ENCODE data around the gene PCLO. TPM values are rescaled to one million over a fixed set of nuclear protein-coding genes. Genes with fewer than 3 reads are reported as not detected.
A peak's percentile ranks its signal among the peaks of the same experiment; 100 is the strongest.

Gene PCLO
- total and polyA plus RNA-seq, 5 donors from 2014 or later = not detected

GRCh38 chr7:82816272-82816671, 346.4 kb downstream of the PCLO start:
- Mint-ChIP-seq H3K4me1 (no peaks in the 10 kb centered on the region), H3K36me3 (no peaks in the 10 kb centered on the region), H3K27me3 (no peaks in the 10 kb centered on the region), H3K27ac (no peak overlapping the region), H3K9me3 (peaks cover 0 to 7% (median 3%) of the 10 kb centered on the region in 7 donors), H3K4me3 (no peak overlapping the region)
- no peaks in the 10 kb centered on the region for H3K36me3 ChIP-seq (ENCODE audit: control insufficient read depth, insufficient read depth, low read length)
- ATAC-seq (ENCODE audit: low read depth in 2 of 2) (no peak), DNase-seq (no peak)
- no peaks in the 10 kb centered on the region for H3K9me3 ChIP-seq (ENCODE audit: control insufficient read depth in 2 of 2, low read length in 2 of 2)
- H3K4me1 ChIP-seq (ENCODE audit: control insufficient read depth, insufficient read depth, low read length, poor library complexity, severe bottlenecking) = no peaks in the 10 kb centered on the region
- H3K4me3 ChIP-seq (ENCODE audit: low read depth, low read length) = no peak overlapping the region
- H3K27ac ChIP-seq (ENCODE audit: insufficient read depth, low read length, poor library complexity, severe bottlenecking) = no peak overlapping the region
- no peaks in the 10 kb centered on the region for H3K27me3 ChIP-seq (ENCODE audit: control insufficient read depth, insufficient read depth, low read length)

- DNase-seq (peak in 1 of 3 donors; percentile 4), ATAC-seq (ENCODE audit: low read depth in 2 of 2) (no peak)
- H3K9me3 ChIP-seq (ENCODE audit: control insufficient read depth in 2 of 2, low read length in 2 of 2) = no peaks in the 10 kb centered on the region
- H3K27ac Mint-ChIP-seq = no peak overlapping the region
- H3K4me3 ChIP-seq (ENCODE audit: low read depth, low read length) = no peak overlapping the region
- no peak overlapping the region for H3K27ac ChIP-seq (ENCODE audit: insufficient read depth, low read length, poor library complexity, severe bottlenecking)
- no peaks in the 10 kb centered on the region for H3K9me3 Mint-ChIP-seq
- no peaks in the 10 kb centered on the region for H3K4me1 ChIP-seq (ENCODE audit: control insufficient read depth, insufficient read depth, low read length, poor library complexity, severe bottlenecking)
- H3K27me3 ChIP-seq (ENCODE audit: control insufficient read depth, insufficient read depth, low read length) = no peaks in the 10 kb centered on the region
- no peaks in the 10 kb centered on the region for H3K36me3 ChIP-seq (ENCODE audit: control insufficient read depth, insufficient read depth, low read length)
- H3K4me3 Mint-ChIP-seq = no peak overlapping the region
- H3K36me3 Mint-ChIP-seq = no peaks in the 10 kb centered on the region
- H3K27me3 Mint-ChIP-seq = no peaks in the 10 kb centered on the region
- no peaks in the 10 kb centered on the region for H3K4me1 Mint-ChIP-seq
These were observed 352.0 kb downstream of the PCLO start for GRCh38 chr7:82810558-82811259.

GRCh38 chr7:82808633-82809032, 354.1 kb downstream of the PCLO start:
- DNase-seq (no peak), ATAC-seq (ENCODE audit: low read depth in 2 of 2) (no peak)
- Mint-ChIP-seq H3K27ac (no peak overlapping the region), H3K4me1 (no peaks in the 10 kb centered on the region), H3K9me3 (no peaks in the 10 kb centered on the region), H3K36me3 (no peaks in the 10 kb centered on the region), H3K4me3 (no peak overlapping the region), H3K27me3 (no peaks in the 10 kb centered on the region)
- H3K4me3 ChIP-seq (ENCODE audit: low read depth, low read length) = no peak overlapping the region
- H3K27ac ChIP-seq (ENCODE audit: insufficient read depth, low read length, poor library complexity, severe bottlenecking) = no peak overlapping the region
- no peaks in the 10 kb centered on the region for H3K9me3 ChIP-seq (ENCODE audit: control insufficient read depth in 2 of 2, low read length in 2 of 2)
- no peaks in the 10 kb centered on the region for H3K36me3 ChIP-seq (ENCODE audit: control insufficient read depth, insufficient read depth, low read length)
- H3K4me1 ChIP-seq (ENCODE audit: control insufficient read depth, insufficient read depth, low read length, poor library complexity, severe bottlenecking) = no peaks in the 10 kb centered on the region
- H3K27me3 ChIP-seq (ENCODE audit: control insufficient read depth, insufficient read depth, low read length) = no peaks in the 10 kb centered on the region

GRCh38 chr7:82805527-82805960, 357.1 kb downstream of the PCLO start:
- no peaks in the 10 kb centered on the region for H3K27me3 Mint-ChIP-seq
- no peaks in the 10 kb centered on the region for H3K36me3 ChIP-seq (ENCODE audit: control insufficient read depth, insufficient read depth, low read length)

GRCh38 chr7:82803411-82803810, 359.3 kb downstream of the PCLO start:
- peaks cover 0 to 2% (median 0%) of the 10 kb centered on the region in 7 donors for H3K9me3 Mint-ChIP-seq
- Histone ChIP-seq H3K36me3 (ENCODE audit: control insufficient read depth, insufficient read depth, low read length) (no peaks in the 10 kb centered on the region), H3K4me3 (ENCODE audit: low read depth, low read length) (no peak overlapping the region), H3K4me1 (ENCODE audit: control insufficient read depth, insufficient read depth, low read length, poor library complexity, severe bottlenecking) (no peaks in the 10 kb centered on the region), H3K9me3 (ENCODE audit: control insufficient read depth in 2 of 2, low read length in 2 of 2) (peaks cover 0 to 5% of the 10 kb centered on the region in 2 experiments), H3K27ac (ENCODE audit: insufficient read depth, low read length, poor library complexity, severe bottlenecking) (no peak overlapping the region), H3K27me3 (ENCODE audit: control insufficient read depth, insufficient read depth, low read length) (no peaks in the 10 kb centered on the region)
- no peak overlapping the region for H3K27ac Mint-ChIP-seq
- no peak for ATAC-seq (ENCODE audit: low read depth in 2 of 2)
- no peak for DNase-seq
- H3K4me1 Mint-ChIP-seq = no peaks in the 10 kb centered on the region
- H3K4me3 Mint-ChIP-seq = no peak overlapping the region
- H3K36me3 Mint-ChIP-seq = no peaks in the 10 kb centered on the region
- H3K27me3 Mint-ChIP-seq = no peaks in the 10 kb centered on the region

More at GRCh38 chr7:82805527-82805960, 357.1 kb downstream of the PCLO start:
- Histone ChIP-seq H3K27ac (ENCODE audit: insufficient read depth, low read length, poor library complexity, severe bottlenecking) (no peak overlapping the region), H3K9me3 (ENCODE audit: control insufficient read depth in 2 of 2, low read length in 2 of 2) (no peaks in the 10 kb centered on the region), H3K27me3 (ENCODE audit: control insufficient read depth, insufficient read depth, low read length) (no peaks in the 10 kb centered on the region), H3K4me3 (ENCODE audit: low read depth, low read length) (no peak overlapping the region), H3K4me1 (ENCODE audit: control insufficient read depth, insufficient read depth, low read length, poor library complexity, severe bottlenecking) (no peaks in the 10 kb centered on the region)
- Mint-ChIP-seq H3K9me3 (no peaks in the 10 kb centered on the region), H3K4me3 (no peak overlapping the region), H3K27ac (no peak overlapping the region), H3K4me1 (no peaks in the 10 kb centered on the region), H3K36me3 (no peaks in the 10 kb centered on the region)
- ATAC-seq (ENCODE audit: low read depth in 2 of 2) (no peak), DNase-seq (no peak)

GRCh38 chr7:82789883-82790609, 372.6 kb downstream of the PCLO start:
- Histone ChIP-seq H3K27me3 (ENCODE audit: control insufficient read depth, insufficient read depth, low read length) (no peaks in the 10 kb centered on the region), H3K9me3 (ENCODE audit: control insufficient read depth in 2 of 2, low read length in 2 of 2) (peaks cover 0 to 2% of the 10 kb centered on the region in 2 experiments), H3K36me3 (ENCODE audit: control insufficient read depth, insufficient read depth, low read length) (no peaks in the 10 kb centered on the region), H3K4me3 (ENCODE audit: low read depth, low read length) (no peak overlapping the region), H3K4me1 (ENCODE audit: control insufficient read depth, insufficient read depth, low read length, poor library complexity, severe bottlenecking) (no peaks in the 10 kb centered on the region), H3K27ac (ENCODE audit: insufficient read depth, low read length, poor library complexity, severe bottlenecking) (no peak overlapping the region)
- Mint-ChIP-seq H3K27me3 (no peaks in the 10 kb centered on the region), H3K4me3 (no peak overlapping the region), H3K4me1 (peaks cover 0 to 4% (median 0%) of the 10 kb centered on the region in 4 donors), H3K9me3 (peaks cover 0 to 14% (median 7%) of the 10 kb centered on the region in 7 donors), H3K36me3 (no peaks in the 10 kb centered on the region), H3K27ac (no peak overlapping the region)
- no peak for DNase-seq
- ATAC-seq (ENCODE audit: low read depth in 2 of 2) = no peak

- Mint-ChIP-seq H3K36me3 (no peaks in the 10 kb centered on the region), H3K27me3 (no peaks in the 10 kb centered on the region), H3K9me3 (peaks cover 1 to 10% (median 5%) of the 10 kb centered on the region in 7 donors), H3K27ac (no peak overlapping the region), H3K4me3 (no peak overlapping the region), H3K4me1 (no peaks in the 10 kb centered on the region)
- peaks cover 2 to 4% of the 10 kb centered on the region in 2 experiments for H3K9me3 ChIP-seq (ENCODE audit: control insufficient read depth in 2 of 2, low read length in 2 of 2)
- H3K36me3 ChIP-seq (ENCODE audit: control insufficient read depth, insufficient read depth, low read length) = no peaks in the 10 kb centered on the region
- DNase-seq (no peak), ATAC-seq (ENCODE audit: low read depth in 2 of 2) (no peak)
- no peaks in the 10 kb centered on the region for H3K4me1 ChIP-seq (ENCODE audit: control insufficient read depth, insufficient read depth, low read length, poor library complexity, severe bottlenecking)
- H3K4me3 ChIP-seq (ENCODE audit: low read depth, low read length) = no peak overlapping the region
- H3K27me3 ChIP-seq (ENCODE audit: control insufficient read depth, insufficient read depth, low read length) = no peaks in the 10 kb centered on the region
- no peak overlapping the region for H3K27ac ChIP-seq (ENCODE audit: insufficient read depth, low read length, poor library complexity, severe bottlenecking)
These were observed 384.7 kb downstream of the PCLO start for GRCh38 chr7:82778021-82778420.
